WTC11 (cell line): ENCODE measurements around the gene TXNDC5. TPM values are rescaled to one million over a fixed set of nuclear protein-coding genes. Genes with fewer than 3 reads are reported as not detected.

Source experiments
- ATAC-seq: fragments of 200-7000 bp; cut with Tn5 transposase; 2 replicates; pipeline ENCODE4 v1.10.0; 2021; ENCODE audit warnings: mild to moderate bottlenecking, moderate library complexity
- CTCF ChIA-PET: fragments of 300-600 bp; sonication (Branson Sonifier 250); formaldehyde crosslinking; loops from one replicate; lab custom pipeline; 2021; ENCODE audit warnings: antibody characterized with exemption; lab: Charles Lee
- POLR2A ChIA-PET: fragments of 350-600 bp; sonication (Branson Sonifier 250); formaldehyde crosslinking; loops from one replicate; lab custom pipeline; 2021; ENCODE audit warnings: antibody characterized with exemption; lab: Charles Lee
- DNase-seq: peaks from one replicate; pipeline ENCODE4 v3.0.0; 2021; ENCODE audit warnings: low spot score
- H3K27ac Mint-ChIP-seq: 2 replicates; pipeline ENCODE4 v1.8.0; 2021; ENCODE audit warnings: mixed read lengths
- H3K27me3 Mint-ChIP-seq: 2 replicates; pipeline ENCODE4 v1.8.0; 2021; ENCODE audit warnings: low read depth, mild to moderate bottlenecking, moderate library complexity, mixed read lengths
- H3K36me3 Mint-ChIP-seq: 2 replicates; pipeline ENCODE4 v1.8.0; 2021; ENCODE audit warnings: mixed read lengths
- H3K4me1 Mint-ChIP-seq: 2 replicates; pipeline ENCODE4 v1.8.0; 2022; ENCODE audit warnings: mixed read lengths
- H3K4me3 Mint-ChIP-seq: 2 replicates; pipeline ENCODE4 v1.8.0; 2021; ENCODE audit warnings: mild to moderate bottlenecking, moderate library complexity, mixed read lengths
- H3K9me3 Mint-ChIP-seq: 2 replicates; pipeline ENCODE4 v1.8.0; 2021; ENCODE audit warnings: mixed read lengths
- AR ChIP-seq: fragments of 250-450 bp; sonication (Bioruptor Pico); IDR thresholded peaks from 2 replicates; pipeline ENCODE4 v1.9.0; 2021; ENCODE audit warnings: mild to moderate bottlenecking
- ATF1 ChIP-seq: sonication (generic); formaldehyde crosslinking; IDR thresholded peaks from 2 replicates; pipeline ENCODE4 v1.8.1; 2023; ENCODE audit warnings: mild to moderate bottlenecking, moderate library complexity, missing genetic modification reagents
- ATF6 ChIP-seq: sonication (generic); formaldehyde crosslinking; IDR thresholded peaks from 2 replicates; pipeline ENCODE4 v1.8.1; 2023; ENCODE audit warnings: mild to moderate bottlenecking, missing genetic modification reagents
- FOXJ3 ChIP-seq: sonication (generic); formaldehyde crosslinking; IDR thresholded peaks from 2 replicates; pipeline ENCODE4 v1.9.0; 2021; ENCODE audit warnings: missing genetic modification reagents, mild to moderate bottlenecking, borderline replicate concordance
- GTF2I ChIP-seq: fragments of 250-450 bp; sonication (Bioruptor Pico); conservative IDR thresholded peaks from 2 replicates; pipeline ENCODE4 v1.4.0; 2021; ENCODE audit warnings: mild to moderate bottlenecking
- HMGA2 ChIP-seq: fragments of 250-450 bp; sonication (Bioruptor Pico); IDR thresholded peaks from 2 replicates; pipeline ENCODE4 v1.4.0; 2021; ENCODE audit warnings: mild to moderate bottlenecking, moderate library complexity
- MYBL2 ChIP-seq: sonication (generic); formaldehyde crosslinking; IDR thresholded peaks from 2 replicates; pipeline ENCODE4 v1.8.1; 2023; ENCODE audit warnings: mild to moderate bottlenecking, moderate library complexity, missing genetic modification reagents
- NFE2L1 ChIP-seq: sonication (generic); formaldehyde crosslinking; IDR thresholded peaks from 2 replicates; pipeline ENCODE4 v1.8.1; 2023; ENCODE audit warnings: missing genetic modification reagents
- TEAD4 ChIP-seq: sonication (generic); formaldehyde crosslinking; IDR thresholded peaks from 2 replicates; pipeline ENCODE4 v1.8.0; 2022; ENCODE audit warnings: mild to moderate bottlenecking, missing genetic modification reagents
- TP53 ChIP-seq: sonication (generic); formaldehyde crosslinking; IDR thresholded peaks from 2 replicates; pipeline ENCODE4 v1.8.1; 2023; ENCODE audit warnings: mild to moderate bottlenecking, missing genetic modification reagents
- ZBTB43 ChIP-seq: sonication (generic); formaldehyde crosslinking; IDR thresholded peaks from 2 replicates; pipeline ENCODE4 v1.8.1; 2023; ENCODE audit warnings: mild to moderate bottlenecking, missing genetic modification reagents
- ZNF317 ChIP-seq: sonication (generic); formaldehyde crosslinking; IDR thresholded peaks from 2 replicates; pipeline ENCODE4 v1.8.1; 2023; ENCODE audit warnings: low read depth, mild to moderate bottlenecking, moderate library complexity, missing genetic modification reagents, borderline replicate concordance
- ZNF396 ChIP-seq: fragments of 250-450 bp; sonication (Bioruptor Pico); IDR thresholded peaks from 2 replicates; pipeline ENCODE4 v1.8.0; 2021; ENCODE audit warnings: mild to moderate bottlenecking, moderate library complexity, borderline replicate concordance
- ZNF423 ChIP-seq: fragments of 250-450 bp; sonication (Bioruptor Pico); IDR thresholded peaks from 2 replicates; pipeline ENCODE4 v2.1.2; 2022; ENCODE audit warnings: mild to moderate bottlenecking, moderate library complexity
- ZNF532 ChIP-seq: fragments of 250-450 bp; sonication (Bioruptor Pico); IDR thresholded peaks from 2 replicates; pipeline ENCODE4 v1.9.0; 2021; ENCODE audit warnings: mild to moderate bottlenecking, borderline replicate concordance
- ZSCAN18 ChIP-seq: fragments of 250-450 bp; sonication (Bioruptor Pico); IDR thresholded peaks from 2 replicates; pipeline ENCODE4 v2.1.2; 2022; ENCODE audit warnings: mild to moderate bottlenecking, moderate library complexity
- total RNA-seq: library from RNA; stranded (reverse); gene quantifications from 3 replicates; pipeline ENCODE4 v1.2.3, GENCODE V29; 2021

TXNDC5 gene
- total RNA-seq, 1 experiment from 2014 or later = 141 TPM

- TF ChIP-seq HMGA2 (CRISPR knock-in tag) (no peak), ATF6 (CRISPR knock-in tag) (no peak), ZNF423 (CRISPR knock-in tag) (no peak), TEAD4 (no peak), AR (CRISPR knock-in tag) (no peak), GTF2I (CRISPR knock-in tag) (no peak)
Measured at GRCh38 chr6:7903673-7904072, 6.9 kb downstream of the TXNDC5 start (continued).

- TF ChIP-seq NFE2L1 (no peak), ZNF396 (CRISPR knock-in tag) (no peak), ZNF532 (CRISPR knock-in tag) (no peak), ATF1 (CRISPR knock-in tag) (no peak), ZSCAN18 (CRISPR knock-in tag) (no peak), MYBL2 (no peak), ATF6 (CRISPR knock-in tag) (no peak), FOXJ3 (CRISPR knock-in tag) (no peak), ZBTB43 (CRISPR knock-in tag) (no peak), ZNF317 (CRISPR knock-in tag) (no peak), TP53 (CRISPR knock-in tag) (no peak)
- ATAC-seq (no peak), DNase-seq (no peak)
- Mint-ChIP-seq H3K27ac (no peak overlapping the region), H3K4me3 (no peak overlapping the region), H3K36me3 (peaks cover 62% of the 10 kb centered on the region), H3K4me1 (no peaks in the 10 kb centered on the region), H3K27me3 (no peaks in the 10 kb centered on the region), H3K9me3 (no peaks in the 10 kb centered on the region)
- ChIA-PET CTCF (no interaction called here), POLR2A (no interaction called here)
Measured at GRCh38 chr6:7902867-7903266, 7.7 kb downstream of the TXNDC5 start.
